Measurements from ENCODE around the gene MECP2.

MECP2 gene

DNA sequence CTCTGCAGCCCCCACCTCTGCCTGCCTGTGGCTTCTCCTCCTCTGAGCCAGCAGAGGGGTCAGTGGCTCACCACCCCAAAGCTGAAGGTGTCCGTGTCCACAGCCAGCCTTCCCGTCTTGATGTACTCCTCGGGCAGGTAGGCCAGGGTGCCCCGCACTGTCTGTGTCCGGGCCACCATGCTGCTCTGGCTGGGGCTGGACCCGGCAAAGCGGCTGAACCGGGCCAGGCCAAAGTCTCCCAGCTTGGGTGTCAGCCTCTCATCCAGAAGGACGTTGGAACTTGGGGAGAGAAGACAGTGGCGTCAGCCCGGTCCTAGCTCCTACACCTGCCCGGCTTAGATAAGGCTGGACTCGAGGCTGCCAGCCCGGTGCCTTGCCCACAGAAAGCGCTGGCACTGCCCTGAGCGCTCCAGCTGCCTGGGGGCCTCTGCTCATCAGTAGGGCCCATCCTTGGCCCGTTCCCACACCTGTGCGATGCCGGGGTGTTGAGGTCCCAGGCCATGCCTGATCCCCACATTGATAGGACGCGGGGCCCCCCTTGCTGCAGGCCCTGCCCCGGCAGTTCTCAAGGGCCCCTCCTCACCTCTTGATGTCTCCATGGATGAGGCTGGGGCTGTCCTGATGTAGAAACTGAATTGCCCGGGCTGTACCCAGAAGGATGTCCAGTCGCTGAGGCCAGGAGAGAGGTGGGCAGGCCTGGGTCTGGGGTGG is 81.0 kb downstream of the MECP2 start:
- Histone ChIP-seq H3K4me1 (ENCODE audit: control insufficient read depth, insufficient read depth, low read length) (peaks cover 27% of the 10 kb centered on the region), H3K27ac (ENCODE audit: low read length) (no peak overlapping the region), H3K36me3 (ENCODE audit: control insufficient read depth in 2 of 2, insufficient read depth in 2 of 2, low read length in 2 of 2) (no peaks in the 10 kb centered on the region), H3K9ac (ENCODE audit: low read length in 2 of 2) (no peak overlapping the region), H3K4me3 (ENCODE audit: low read length in 2 of 2) (no peak overlapping the region), H3K9me3 (ENCODE audit: control insufficient read depth in 2 of 2, low read length in 2 of 2) (no peaks in the 10 kb centered on the region), H3K27me3 (ENCODE audit: control insufficient read depth in 1 of 2, insufficient read depth in 2 of 2, low read length in 2 of 2) (peaks cover 0 to 10% of the 10 kb centered on the region in 2 donors)

- H3K27me3 ChIP-seq (ENCODE audit: control insufficient read depth in 1 of 2, insufficient read depth in 2 of 2, low read length in 2 of 2) = peaks cover 0 to 10% of the 10 kb centered on the region in 2 donors
- peaks cover 20% of the 10 kb centered on the region for H3K4me1 ChIP-seq (ENCODE audit: control insufficient read depth, insufficient read depth, low read length)
- H3K9ac ChIP-seq (ENCODE audit: low read length in 2 of 2) = no peak overlapping the region
- H3K4me3 ChIP-seq (ENCODE audit: low read length in 2 of 2) = no peak overlapping the region
- H3K36me3 ChIP-seq (ENCODE audit: control insufficient read depth in 2 of 2, insufficient read depth in 2 of 2, low read length in 2 of 2) = no peaks in the 10 kb centered on the region
- H3K27ac ChIP-seq (ENCODE audit: low read length) = no peak overlapping the region
- no peaks in the 10 kb centered on the region for H3K9me3 ChIP-seq (ENCODE audit: control insufficient read depth in 2 of 2, low read length in 2 of 2)
These were observed 81.8 kb downstream of the MECP2 start for GRCh38 chrX:154015581-154016264.

DNA sequence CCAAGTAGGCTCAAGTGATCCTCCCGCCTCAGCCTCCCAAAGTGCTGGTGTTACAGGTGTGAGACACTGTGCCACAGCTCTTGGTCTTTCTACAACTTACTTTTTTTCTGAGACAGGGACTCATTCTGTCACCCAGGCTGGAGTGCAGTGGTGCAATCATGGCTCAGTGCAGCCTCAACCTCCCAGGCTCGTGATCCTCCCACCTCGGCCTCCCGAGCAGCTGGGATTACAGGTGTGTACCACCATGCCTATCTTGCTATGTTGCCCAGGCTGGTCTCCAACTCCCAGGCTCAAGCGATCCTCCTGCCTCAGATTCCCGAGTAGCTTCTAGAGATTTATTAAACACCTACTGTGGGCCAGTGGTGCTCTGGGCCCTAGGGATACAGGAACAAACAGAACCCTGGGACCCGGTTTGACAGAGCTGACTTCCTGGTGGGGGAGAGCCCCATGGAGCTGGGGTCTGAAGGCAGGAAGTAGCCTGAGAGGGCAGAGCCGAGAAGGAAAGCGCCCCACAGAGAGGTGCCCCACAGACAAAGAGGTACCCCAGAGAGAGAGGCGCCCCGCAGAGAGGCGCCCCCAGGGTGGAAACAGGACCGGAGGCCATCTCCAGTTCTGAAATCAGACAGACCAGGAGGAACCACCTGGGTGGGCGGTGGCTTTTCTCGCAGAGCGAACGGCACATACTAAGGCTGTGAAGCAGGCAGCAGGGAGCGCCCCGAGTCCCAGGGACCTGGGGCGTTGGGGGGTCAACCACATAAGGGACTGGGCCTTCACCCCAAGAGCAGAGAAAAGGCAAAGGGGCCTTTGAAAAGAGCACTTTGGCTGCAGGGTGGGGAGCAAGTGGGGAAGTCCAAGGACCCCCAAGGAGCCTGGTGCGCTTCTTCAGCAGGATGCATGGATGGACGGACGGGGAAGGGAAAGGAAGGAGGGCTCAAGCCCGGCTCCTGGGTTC is 82.8 kb downstream of the MECP2 start:
- Histone ChIP-seq H3K27me3 (ENCODE audit: control insufficient read depth in 1 of 2, insufficient read depth in 2 of 2, low read length in 2 of 2) (peaks cover 0 to 8% of the 10 kb centered on the region in 2 donors), H3K9ac (ENCODE audit: low read length in 2 of 2) (no peak overlapping the region), H3K4me1 (ENCODE audit: control insufficient read depth, insufficient read depth, low read length) (peaks cover 14% of the 10 kb centered on the region), H3K4me3 (ENCODE audit: low read length in 2 of 2) (no peak overlapping the region), H3K36me3 (ENCODE audit: control insufficient read depth in 2 of 2, insufficient read depth in 2 of 2, low read length in 2 of 2) (no peaks in the 10 kb centered on the region), H3K9me3 (ENCODE audit: control insufficient read depth in 2 of 2, low read length in 2 of 2) (no peaks in the 10 kb centered on the region), H3K27ac (ENCODE audit: low read length) (no peak overlapping the region)

GRCh38 chrX:154013614-154014360 is 83.7 kb downstream of the MECP2 start:
- H3K4me3 ChIP-seq (ENCODE audit: low read length in 2 of 2) = no peak overlapping the region
- H3K27me3 ChIP-seq (ENCODE audit: control insufficient read depth in 1 of 2, insufficient read depth in 2 of 2, low read length in 2 of 2) = peaks cover 0 to 8% of the 10 kb centered on the region in 2 donors
- no peak overlapping the region for H3K27ac ChIP-seq (ENCODE audit: low read length)
- no peak overlapping the region for H3K9ac ChIP-seq (ENCODE audit: low read length in 2 of 2)
- no peaks in the 10 kb centered on the region for H3K36me3 ChIP-seq (ENCODE audit: control insufficient read depth in 2 of 2, insufficient read depth in 2 of 2, low read length in 2 of 2)
- H3K9me3 ChIP-seq (ENCODE audit: control insufficient read depth in 2 of 2, low read length in 2 of 2) = no peaks in the 10 kb centered on the region
- H3K4me1 ChIP-seq (ENCODE audit: control insufficient read depth, insufficient read depth, low read length) = peaks cover 9% of the 10 kb centered on the region

DNA sequence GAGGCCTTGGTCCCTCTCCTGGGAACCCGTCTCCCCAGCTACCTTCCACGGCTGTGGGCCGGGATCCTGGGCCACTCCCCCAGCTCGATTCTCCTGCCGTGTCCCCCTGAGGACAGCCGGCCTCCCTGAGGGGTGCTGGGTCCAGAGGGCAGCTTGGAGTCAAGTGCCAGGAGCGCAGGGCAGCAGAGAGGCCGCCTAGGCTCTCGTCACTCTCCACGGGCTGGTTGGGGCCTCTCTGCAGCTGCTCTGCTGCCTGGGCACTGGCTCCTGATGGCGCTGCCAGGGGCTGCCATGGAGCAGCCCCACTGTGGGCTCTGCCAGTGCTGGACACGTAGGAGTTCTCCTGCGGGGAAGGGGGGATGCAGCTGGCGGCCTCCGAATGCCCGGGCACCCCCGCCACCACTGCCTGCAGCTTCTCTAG is 84.5 kb downstream of the MECP2 start:
- Histone ChIP-seq H3K9ac (ENCODE audit: low read length in 2 of 2) (no peak overlapping the region), H3K4me1 (ENCODE audit: control insufficient read depth, insufficient read depth, low read length) (peaks cover 2% of the 10 kb centered on the region), H3K27ac (ENCODE audit: low read length) (no peak overlapping the region), H3K27me3 (ENCODE audit: control insufficient read depth in 1 of 2, insufficient read depth in 2 of 2, low read length in 2 of 2) (peaks cover 0 to 8% of the 10 kb centered on the region in 2 donors), H3K9me3 (ENCODE audit: control insufficient read depth in 2 of 2, low read length in 2 of 2) (no peaks in the 10 kb centered on the region), H3K36me3 (ENCODE audit: control insufficient read depth in 2 of 2, insufficient read depth in 2 of 2, low read length in 2 of 2) (no peaks in the 10 kb centered on the region), H3K4me3 (ENCODE audit: low read length in 2 of 2) (no peak overlapping the region)

GRCh38 chrX:154012336-154012991 is 85.1 kb downstream of the MECP2 start:
- Histone ChIP-seq H3K36me3 (ENCODE audit: control insufficient read depth in 2 of 2, insufficient read depth in 2 of 2, low read length in 2 of 2) (no peaks in the 10 kb centered on the region), H3K27me3 (ENCODE audit: control insufficient read depth in 1 of 2, insufficient read depth in 2 of 2, low read length in 2 of 2) (peaks cover 0 to 8% of the 10 kb centered on the region in 2 donors), H3K9ac (ENCODE audit: low read length in 2 of 2) (no peak overlapping the region)

DNA sequence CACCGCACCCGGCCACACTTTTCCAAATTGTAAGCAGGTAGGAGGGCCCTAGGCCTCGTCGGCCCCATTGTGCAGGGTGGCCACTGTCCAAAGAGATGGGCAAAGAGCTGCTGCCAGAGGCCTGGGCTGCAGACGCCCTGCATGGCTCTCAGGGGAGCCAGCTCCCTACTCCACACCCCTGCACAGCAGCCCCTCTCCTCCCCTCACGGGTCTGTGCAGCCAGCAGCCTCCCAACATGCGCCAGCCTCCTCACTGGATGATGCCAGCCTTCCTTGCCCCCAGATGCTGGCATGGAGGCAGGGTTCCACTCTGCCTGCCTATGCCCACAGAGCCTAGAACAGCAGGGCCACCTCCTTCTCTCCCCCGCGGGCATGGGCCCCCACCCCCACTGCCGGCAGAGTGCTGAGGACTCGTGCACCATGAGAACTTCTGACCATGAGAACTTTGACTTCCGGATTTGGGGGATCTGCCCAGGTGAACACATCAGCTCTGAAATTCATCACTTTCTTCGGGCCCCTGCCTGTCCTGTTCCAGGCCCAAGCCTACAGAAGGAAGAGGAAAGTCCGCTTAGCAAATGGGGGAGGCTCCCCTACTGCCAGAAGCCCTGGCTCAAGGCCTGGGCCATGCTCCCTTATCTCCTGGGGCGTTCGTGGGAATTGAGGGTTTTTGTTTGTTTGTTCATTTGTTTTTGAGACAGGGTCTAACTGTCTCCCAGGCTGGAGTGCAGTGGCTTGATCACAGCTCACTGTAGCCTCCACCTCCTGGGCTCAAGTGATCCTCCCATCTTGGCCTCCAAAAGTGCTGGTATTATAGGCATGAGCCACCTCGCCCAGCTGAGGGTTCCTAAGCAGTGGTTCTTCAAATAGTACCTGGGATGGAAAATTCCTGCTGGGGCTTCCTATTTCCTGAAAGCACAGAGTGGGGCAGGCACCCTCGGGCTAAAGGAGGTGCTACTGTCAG is 85.9 kb downstream of the MECP2 start:
- H3K36me3 ChIP-seq (ENCODE audit: control insufficient read depth in 2 of 2, insufficient read depth in 2 of 2, low read length in 2 of 2) = no peaks in the 10 kb centered on the region

More at GRCh38 chrX:154012336-154012991, 85.1 kb downstream of the MECP2 start:
- Histone ChIP-seq H3K4me1 (ENCODE audit: control insufficient read depth, insufficient read depth, low read length) (peaks cover 2% of the 10 kb centered on the region), H3K27ac (ENCODE audit: low read length) (no peak overlapping the region), H3K4me3 (ENCODE audit: low read length in 2 of 2) (no peak overlapping the region), H3K9me3 (ENCODE audit: control insufficient read depth in 2 of 2, low read length in 2 of 2) (no peaks in the 10 kb centered on the region)

GRCh38 chrX:154010330-154011087 is 87.0 kb downstream of the MECP2 start:
- Histone ChIP-seq H3K4me1 (ENCODE audit: control insufficient read depth, insufficient read depth, low read length) (peaks cover 2% of the 10 kb centered on the region), H3K27ac (ENCODE audit: low read length) (no peak overlapping the region), H3K27me3 (ENCODE audit: control insufficient read depth in 1 of 2, insufficient read depth in 2 of 2, low read length in 2 of 2) (peaks cover 0 to 8% of the 10 kb centered on the region in 2 donors), H3K9me3 (ENCODE audit: control insufficient read depth in 2 of 2, low read length in 2 of 2) (no peaks in the 10 kb centered on the region), H3K9ac (ENCODE audit: low read length in 2 of 2) (no peak overlapping the region), H3K36me3 (ENCODE audit: control insufficient read depth in 2 of 2, insufficient read depth in 2 of 2, low read length in 2 of 2) (no peaks in the 10 kb centered on the region), H3K4me3 (ENCODE audit: low read length in 2 of 2) (no peak overlapping the region)

More for the DNA sequence above, 85.9 kb downstream of the MECP2 start:
- no peak overlapping the region for H3K9ac ChIP-seq (ENCODE audit: low read length in 2 of 2)
- H3K27ac ChIP-seq (ENCODE audit: low read length) = no peak overlapping the region
- peaks cover 0 to 8% of the 10 kb centered on the region in 2 donors for H3K27me3 ChIP-seq (ENCODE audit: control insufficient read depth in 1 of 2, insufficient read depth in 2 of 2, low read length in 2 of 2)
- H3K9me3 ChIP-seq (ENCODE audit: control insufficient read depth in 2 of 2, low read length in 2 of 2) = no peaks in the 10 kb centered on the region
- no peak overlapping the region for H3K4me3 ChIP-seq (ENCODE audit: low read length in 2 of 2)
- peaks cover 2% of the 10 kb centered on the region for H3K4me1 ChIP-seq (ENCODE audit: control insufficient read depth, insufficient read depth, low read length)

All from stomach smooth muscle (tissue), 2 donors.